Nephron progenitor cell (in vitro differentiated cells): ENCODE data around the gene SKIL.

Source experiments
- DNase-seq: peaks from one replicate; pipeline ENCODE4 v3.0.0; 2021
- H3K27ac Mint-ChIP-seq: 2 replicates; pipeline ENCODE4 v1.8.0; 2021; ENCODE audit warnings: mild to moderate bottlenecking, moderate library complexity, mixed read lengths
- H3K27me3 Mint-ChIP-seq: 2 replicates; pipeline ENCODE4 v1.8.0; 2021; ENCODE audit warnings: mild to moderate bottlenecking, low read depth, mixed read lengths; ENCODE audit not compliant: poor library complexity
- H3K36me3 Mint-ChIP-seq: 2 replicates; pipeline ENCODE4 v1.8.0; 2021; ENCODE audit warnings: low read depth, mixed read lengths
- H3K4me1 Mint-ChIP-seq: 2 replicates; pipeline ENCODE4 v1.8.0; 2021; ENCODE audit warnings: mixed read lengths
- H3K4me3 Mint-ChIP-seq: 2 replicates; pipeline ENCODE4 v1.8.0; 2021; ENCODE audit warnings: mild to moderate bottlenecking, moderate library complexity, mixed read lengths
- H3K9me3 Mint-ChIP-seq: 2 replicates; pipeline ENCODE4 v1.8.0; 2021; ENCODE audit warnings: mild to moderate bottlenecking, moderate library complexity, mixed read lengths
- CTCF ChIP-seq: fragments of 200-600 bp; sonication (generic); IDR thresholded peaks from 2 replicates; pipeline ENCODE4 v1.5.0; 2021; ENCODE audit warnings: antibody characterized with exemption

SKIL gene

GRCh38 chr3:170355738-170356595 is 1.5 kb upstream of the SKIL start:
- Mint-ChIP-seq H3K9me3 (peaks cover 8% of the 10 kb centered on the region), H3K27me3 (no peaks in the 10 kb centered on the region), H3K4me3 (peak overlapping the region; percentile 86), H3K4me1 (peaks cover 60% of the 10 kb centered on the region), H3K27ac (peak overlapping the region; percentile 99), H3K36me3 (peaks cover 15% of the 10 kb centered on the region)
- TF ChIP-seq CTCF: no peak
- peak; percentile 39 for DNase-seq

- no peaks in the 10 kb centered on the region for H3K27me3 Mint-ChIP-seq
- H3K36me3 Mint-ChIP-seq: peaks cover 22% of the 10 kb centered on the region
- H3K4me3 Mint-ChIP-seq: peak overlapping the region; percentile 86
- H3K4me1 Mint-ChIP-seq: peaks cover 65% of the 10 kb centered on the region
- peaks cover 15% of the 10 kb centered on the region for H3K9me3 Mint-ChIP-seq
- H3K27ac Mint-ChIP-seq: peak overlapping the region; percentile 99
- no peak for TF ChIP-seq CTCF
- DNase-seq: peak; percentile 86
These were observed 829 bp upstream of the SKIL start for GRCh38 chr3:170356596-170357175.

GRCh38 chr3:170358042-170359010 is 811 bp downstream of the SKIL start:
- no peaks in the 10 kb centered on the region for H3K27me3 Mint-ChIP-seq
- TF ChIP-seq CTCF: peak; percentile 42
- peaks cover 39% of the 10 kb centered on the region for H3K36me3 Mint-ChIP-seq
- peak; percentile 84 for DNase-seq
- peaks cover 71% of the 10 kb centered on the region for H3K4me1 Mint-ChIP-seq
- peak overlapping the region; percentile 96 for H3K4me3 Mint-ChIP-seq
- H3K9me3 Mint-ChIP-seq: peaks cover 21% of the 10 kb centered on the region
- peak overlapping the region; percentile 98 for H3K27ac Mint-ChIP-seq

GRCh38 chr3:170359178-170359704 is 1.7 kb downstream of the SKIL start:
- peak; percentile 7 for DNase-seq
- Mint-ChIP-seq H3K9me3 (peaks cover 28% of the 10 kb centered on the region), H3K36me3 (peaks cover 48% of the 10 kb centered on the region), H3K4me1 (peaks cover 62% of the 10 kb centered on the region), H3K27ac (peak overlapping the region; percentile 98), H3K27me3 (no peaks in the 10 kb centered on the region), H3K4me3 (peak overlapping the region; percentile 96)
- no peak for TF ChIP-seq CTCF

- Mint-ChIP-seq H3K27me3 (no peaks in the 10 kb centered on the region), H3K27ac (no peak overlapping the region), H3K4me3 (peak overlapping the region; percentile 67), H3K9me3 (peaks cover 36% of the 10 kb centered on the region), H3K4me1 (peaks cover 56% of the 10 kb centered on the region), H3K36me3 (peaks cover 58% of the 10 kb centered on the region)
- TF ChIP-seq CTCF: no peak
- no peak for DNase-seq
These were observed 3.0 kb downstream of the SKIL start for GRCh38 chr3:170360466-170360865.
